Hepatocyte (in vitro differentiated cells): ENCODE data around the gene SLC4A5. TPM values are rescaled to one million over a fixed set of nuclear protein-coding genes. Genes with fewer than 3 reads are reported as not detected.

Source experiments
- DNase-seq: peaks from one replicate; pipeline ENCODE4 v3.0.0-alpha.2; 2016; ENCODE audit warnings: low spot score
- H2AFZ ChIP-seq: fragments of 200-600 bp; sonication (generic); 2 replicates; pipeline ENCODE4 v1.6.0; 2016; ENCODE audit warnings: antibody characterized with exemption, mild to moderate bottlenecking
- H3K27ac ChIP-seq: fragments of 200-600 bp; sonication (generic); 2 replicates; pipeline ENCODE4 v1.5.1; 2016; ENCODE audit warnings: mild to moderate bottlenecking
- H3K27me3 ChIP-seq: fragments of 200-600 bp; sonication (generic); 2 replicates; pipeline ENCODE4 v1.6.1; 2016
- H3K36me3 ChIP-seq: fragments of 200-600 bp; sonication (generic); replicated peaks from 2 replicates; pipeline ENCODE4 v1.5.1; 2016; ENCODE audit warnings: low read depth; ENCODE audit not compliant: insufficient read depth
- H3K4me1 ChIP-seq: fragments of 200-600 bp; sonication (generic); 2 replicates; pipeline ENCODE4 v1.5.1; 2016; ENCODE audit warnings: mild to moderate bottlenecking, moderate library complexity; ENCODE audit not compliant: insufficient read depth
- H3K4me2 ChIP-seq: fragments of 200-600 bp; sonication (generic); 2 replicates; pipeline ENCODE4 v1.6.0; 2016
- H3K4me3 ChIP-seq: fragments of 200-600 bp; sonication (generic); 2 replicates; pipeline ENCODE4 v1.5.1; 2016; ENCODE audit warnings: mild to moderate bottlenecking
- H3K79me2 ChIP-seq: fragments of 200-600 bp; sonication (generic); 2 replicates; pipeline ENCODE4 v1.6.0; 2017; ENCODE audit warnings: mild to moderate bottlenecking
- H3K9me2 ChIP-seq: fragments of 200-600 bp; sonication (generic); replicated peaks from 2 replicates; pipeline ENCODE4 v1.6.0; 2017; ENCODE audit warnings: mild to moderate bottlenecking; ENCODE audit not compliant: insufficient read depth
- H3K9me3 ChIP-seq: fragments of 200-600 bp; sonication (generic); 2 replicates; pipeline ENCODE4 v1.5.1; 2016; ENCODE audit warnings: low read depth, mild to moderate bottlenecking
- H4K20me1 ChIP-seq: fragments of 200-600 bp; sonication (generic); 2 replicates; pipeline ENCODE4 v1.6.0; 2016; ENCODE audit warnings: mild to moderate bottlenecking; ENCODE audit not compliant: insufficient read depth, poor library complexity, severe bottlenecking
- EZH2 ChIP-seq: fragments of 200-600 bp; sonication (generic); IDR thresholded peaks from 2 replicates; pipeline ENCODE4 v1.6.1; 2016; ENCODE audit warnings: antibody characterized with exemption, mild to moderate bottlenecking, borderline replicate concordance
- EZH2phosphoT487 ChIP-seq: fragments of 200-600 bp; sonication (generic); IDR thresholded peaks from one replicate; pipeline ENCODE4 v1.6.1; 2018; ENCODE audit warnings: antibody characterized with exemption, mild to moderate bottlenecking, low read depth, moderate library complexity; ENCODE audit not compliant: unreplicated experiment, severe bottlenecking
- WGBS: methylation state at CpG from one replicate; pipeline ENCODE4 v1.1.6; 2016; ENCODE audit warnings: low lambda C conversion rate; ENCODE audit errors: missing lambda C conversion rate; 5-methylcytosine and 5-hydroxymethylcytosine counted together
- polyA plus RNA-seq: library from polyadenylated mRNA; unstranded; fragments of >200 nt; fragmentation: Nextera tagmentation; extraction: Ambion mirVana; gene quantifications from 2 replicates; pipeline ENCODE4 v1.2.1, GENCODE V29; 2016
- total RNA-seq: library from RNA; depleted of rRNA; stranded (reverse); fragments of >200 nt; gene quantifications from 2 replicates; pipeline ENCODE4 v1.2.3, GENCODE V29; 2014
- TF ChIP-seq, protein P1 (sequence below): fragments of 200-600 bp; sonication (generic); IDR thresholded peaks from 2 replicates; pipeline ENCODE4 v1.5.1; 2016; ENCODE audit warnings: antibody characterized with exemption, mild to moderate bottlenecking; ENCODE audit not compliant: poor library complexity

The SLC4A5 gene
- total and polyA plus RNA-seq, 2 experiments from 2014 or later: 0.28 to 1.5 TPM

DNA sequence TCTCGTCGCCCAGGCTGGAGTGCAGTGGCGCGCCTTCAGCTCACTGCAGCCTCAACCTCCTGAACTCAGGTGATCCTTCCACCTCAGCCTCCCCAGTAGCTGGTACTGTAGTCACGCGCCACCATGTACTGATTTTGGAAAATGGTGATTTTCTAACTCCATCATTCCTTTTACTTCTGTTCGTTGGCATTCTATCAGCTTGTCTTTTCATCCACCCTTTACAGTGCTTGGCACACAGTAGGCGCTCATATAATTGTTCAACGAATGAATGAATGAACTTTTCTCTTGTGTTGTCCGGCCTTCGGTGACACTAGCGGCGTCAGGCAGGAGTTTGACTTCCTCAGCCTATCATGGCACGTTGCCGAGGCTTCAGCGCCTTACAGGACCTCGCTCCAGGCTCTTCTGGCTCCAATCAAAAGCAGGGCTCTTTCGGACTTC, 145.2 kb downstream of the SLC4A5 start:
- Histone ChIP-seq H3K79me2 (peaks cover 35% of the 10 kb centered on the region), H3K4me3 (no peak overlapping the region), H3K27me3 (no peaks in the 10 kb centered on the region), H3K9me3 (no peaks in the 10 kb centered on the region), H3K4me2 (peak overlapping the region; percentile 78), H4K20me1 (peaks cover 30% of the 10 kb centered on the region), H3K27ac (peak overlapping the region; percentile 45), H3K9me2 (no peaks in the 10 kb centered on the region), H3K4me1 (peaks cover 6% of the 10 kb centered on the region), H3K36me3 (no peaks in the 10 kb centered on the region), H2AFZ (peak overlapping the region; percentile 50)
- WGBS: 37% methylated on average over 18 of the region's 18 CpGs
- TF ChIP-seq EZH2phosphoT487: no peak
- TF ChIP-seq, protein P1, sequence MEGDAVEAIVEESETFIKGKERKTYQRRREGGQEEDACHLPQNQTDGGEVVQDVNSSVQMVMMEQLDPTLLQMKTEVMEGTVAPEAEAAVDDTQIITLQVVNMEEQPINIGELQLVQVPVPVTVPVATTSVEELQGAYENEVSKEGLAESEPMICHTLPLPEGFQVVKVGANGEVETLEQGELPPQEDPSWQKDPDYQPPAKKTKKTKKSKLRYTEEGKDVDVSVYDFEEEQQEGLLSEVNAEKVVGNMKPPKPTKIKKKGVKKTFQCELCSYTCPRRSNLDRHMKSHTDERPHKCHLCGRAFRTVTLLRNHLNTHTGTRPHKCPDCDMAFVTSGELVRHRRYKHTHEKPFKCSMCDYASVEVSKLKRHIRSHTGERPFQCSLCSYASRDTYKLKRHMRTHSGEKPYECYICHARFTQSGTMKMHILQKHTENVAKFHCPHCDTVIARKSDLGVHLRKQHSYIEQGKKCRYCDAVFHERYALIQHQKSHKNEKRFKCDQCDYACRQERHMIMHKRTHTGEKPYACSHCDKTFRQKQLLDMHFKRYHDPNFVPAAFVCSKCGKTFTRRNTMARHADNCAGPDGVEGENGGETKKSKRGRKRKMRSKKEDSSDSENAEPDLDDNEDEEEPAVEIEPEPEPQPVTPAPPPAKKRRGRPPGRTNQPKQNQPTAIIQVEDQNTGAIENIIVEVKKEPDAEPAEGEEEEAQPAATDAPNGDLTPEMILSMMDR: no peak
- TF ChIP-seq EZH2: no peak
- no peak for DNase-seq

DNA sequence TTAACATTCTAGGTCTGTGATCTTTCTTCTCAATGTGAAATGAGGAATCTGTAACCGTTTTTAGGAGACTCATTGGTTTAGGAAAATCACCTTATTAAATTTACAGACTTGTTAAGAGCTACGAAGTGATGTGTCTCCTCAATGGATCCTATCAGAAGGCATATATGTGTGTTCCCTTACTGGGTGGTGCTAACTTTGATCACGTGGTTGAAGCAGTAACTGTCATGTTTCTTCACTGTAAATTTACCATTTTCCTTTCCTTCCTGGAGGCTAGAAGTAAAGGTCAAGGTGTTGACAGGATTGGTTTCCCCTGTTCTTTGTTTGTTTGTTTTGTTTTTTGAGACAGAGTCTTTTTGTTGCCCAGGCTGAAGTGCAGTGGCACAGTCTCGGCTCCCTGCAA, 146.2 kb downstream of the SLC4A5 start:
- no peak for DNase-seq
- H3K36me3 ChIP-seq: no peaks in the 10 kb centered on the region
- peaks cover 25% of the 10 kb centered on the region for H3K79me2 ChIP-seq
- no peaks in the 10 kb centered on the region for H3K9me3 ChIP-seq
- no peaks in the 10 kb centered on the region for H3K9me2 ChIP-seq
- H2AFZ ChIP-seq: no peak overlapping the region
- WGBS: 66% methylated on average over 4 of the region's 4 CpGs
- no peak overlapping the region for H3K27ac ChIP-seq
- TF ChIP-seq, protein P1: no peak
- no peak for TF ChIP-seq EZH2
- TF ChIP-seq EZH2phosphoT487: no peak
- H3K27me3 ChIP-seq: no peaks in the 10 kb centered on the region
- H3K4me2 ChIP-seq: no peak overlapping the region
- H4K20me1 ChIP-seq: peaks cover 22% of the 10 kb centered on the region
- no peak overlapping the region for H3K4me3 ChIP-seq
- H3K4me1 ChIP-seq: peaks cover 6% of the 10 kb centered on the region

DNA sequence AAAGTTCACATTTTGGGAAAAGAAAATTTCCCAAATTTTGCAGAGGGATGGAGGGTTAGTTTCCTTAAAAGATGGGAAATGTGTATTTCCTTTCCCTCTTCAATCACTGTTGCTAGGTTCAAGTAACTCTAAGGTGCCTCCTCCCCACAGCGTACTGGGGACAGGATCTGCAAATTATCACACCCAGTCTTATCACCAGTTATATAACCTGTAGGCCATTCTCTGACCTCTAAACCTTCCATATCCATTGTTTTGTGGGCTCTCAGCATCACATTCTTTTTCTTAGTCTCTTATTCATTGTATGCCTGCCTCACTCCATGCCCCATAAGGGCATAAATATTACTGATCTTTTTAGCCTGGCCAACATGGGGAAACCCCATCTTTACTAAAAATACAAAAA, 148.4 kb downstream of the SLC4A5 start:
- TF ChIP-seq EZH2 (no peak), EZH2phosphoT487 (no peak)
- TF ChIP-seq, protein P1: no peak
- no peak for DNase-seq
- Histone ChIP-seq H3K4me1 (no peaks in the 10 kb centered on the region), H3K4me2 (no peak overlapping the region), H3K27ac (no peak overlapping the region), H3K36me3 (no peaks in the 10 kb centered on the region), H4K20me1 (peaks cover 2% of the 10 kb centered on the region), H3K27me3 (peaks cover 4% of the 10 kb centered on the region), H3K9me2 (no peaks in the 10 kb centered on the region), H3K79me2 (peaks cover 3% of the 10 kb centered on the region), H2AFZ (no peak overlapping the region), H3K4me3 (no peak overlapping the region), H3K9me3 (no peaks in the 10 kb centered on the region)
- 79% methylated on average over 1 of the region's 1 CpG for WGBS
